Common myeloid progenitor, CD34-positive (primary cell): ENCODE results near the gene IPPK.
A peak's percentile ranks its signal among the peaks of the same experiment; 100 is the strongest.
"Not testable (repeated sequence)": the region's sequence is repeated elsewhere in the genome, so short reads cannot be mapped to it uniquely, and the experiment has no call there.

ENCODE experiments used
- CTCF ChIA-PET: fragments of 350-600 bp; sonication (Branson Sonifier 250); formaldehyde crosslinking; loops from one replicate; lab custom pipeline; 2021; ENCODE audit warnings: antibody characterized with exemption; lab: Charles Lee
- POLR2A ChIA-PET: fragments of 350-600 bp; sonication (Branson Sonifier 250); formaldehyde crosslinking; loops from one replicate; lab custom pipeline; 2021; ENCODE audit warnings: antibody characterized with exemption; lab: Charles Lee
- DNase-seq, 3 donors: peaks; one replicate each; pipeline versions ENCODE4 v3.0.0 to v3.0.0-alpha.2; 2013
- H3K27ac ChIP-seq, 2 experiments: 1 replicate in 1 of 2; 2 replicates in 1 of 2; pipeline ENCODE4 v1.7.0; 2013; ENCODE audit warnings: inconsistent platforms in 2 of 2, low read length in 2 of 2, mild to moderate bottlenecking in 2 of 2, low read depth in 1 of 2, moderate library complexity in 1 of 2; ENCODE audit not compliant: severe bottlenecking in 2 of 2, insufficient read depth in 1 of 2, poor library complexity in 1 of 2
- H3K27me3 ChIP-seq, 5 experiments: replicated peaks in 2 of 5; 1 replicate in 3 of 5; 2 replicates in 2 of 5; pipeline versions ENCODE4 v1.6.1 to v1.7.0; 2013; ENCODE audit warnings: low read length in 4 of 5, mild to moderate bottlenecking in 2 of 5, moderate library complexity in 2 of 5, inconsistent platforms in 1 of 5; ENCODE audit not compliant: insufficient read depth in 5 of 5, control insufficient read depth in 4 of 5
- H3K36me3 ChIP-seq, 4 experiments: 1 replicate in 2 of 4; 2 replicates in 2 of 4; pipeline versions ENCODE4 v1.6.1 to v1.7.0; 2013; ENCODE audit warnings: low read length in 3 of 4, control low read depth in 1 of 4, mild to moderate bottlenecking in 1 of 4; ENCODE audit not compliant: control insufficient read depth in 4 of 4, insufficient read depth in 4 of 4
- H3K4me1 ChIP-seq, 4 experiments: 1 replicate in 3 of 4; 2 replicates in 1 of 4; pipeline versions ENCODE4 v1.6.1 to v1.7.1; 2013; ENCODE audit warnings: low read length in 3 of 4, mild to moderate bottlenecking in 3 of 4, control low read depth in 1 of 4, inconsistent platforms in 1 of 4, moderate library complexity in 1 of 4; ENCODE audit not compliant: control insufficient read depth in 4 of 4, insufficient read depth in 4 of 4; ENCODE audit errors: control extremely low read depth in 1 of 4
- H3K4me3 ChIP-seq, 7 experiments: 1 replicate in 4 of 7; 2 replicates in 3 of 7; pipeline versions ENCODE4 v1.5.1 to v1.7.0; 2013; ENCODE audit warnings: mild to moderate bottlenecking in 7 of 7, low read length in 6 of 7, moderate library complexity in 6 of 7, inconsistent platforms in 2 of 7, low read depth in 2 of 7, control low read depth in 1 of 7; ENCODE audit not compliant: insufficient read depth in 4 of 7, control insufficient read depth in 1 of 7; ENCODE audit errors: extremely low read depth in 1 of 7
- H3K9me3 ChIP-seq, 5 experiments: 1 replicate in 4 of 5; 2 replicates in 1 of 5; pipeline versions ENCODE4 v1.6.1 to v1.7.1; 2013; ENCODE audit warnings: low read length in 4 of 5, mild to moderate bottlenecking in 2 of 5, inconsistent platforms in 1 of 5, low read depth in 1 of 5, moderate library complexity in 1 of 5; ENCODE audit not compliant: control insufficient read depth in 4 of 5, insufficient read depth in 2 of 5; ENCODE audit errors: control extremely low read depth in 1 of 5
- WGBS: methylation state at CpG from one replicate; pipeline ENCODE4 v1.1.5; 2013; ENCODE audit not compliant: insufficient coverage; 5-methylcytosine and 5-hydroxymethylcytosine counted together

The IPPK gene

GRCh38 chr9:92592946-92593861 lies 76.7 kb downstream of the IPPK start:
- Histone ChIP-seq H3K4me1 (peaks cover 4 to 27% (median 19%) of the 10 kb centered on the region in 4 experiments), H3K9me3 (no peaks in the 10 kb centered on the region), H3K27me3 (no peaks in the 10 kb centered on the region), H3K27ac (no peak overlapping the region), H3K36me3 (no peaks in the 10 kb centered on the region), H3K4me3 (no peak overlapping the region)
- WGBS = 90% methylated on average over 1 of the region's 7 CpGs
- ChIA-PET POLR2A (no interaction called here), CTCF (interaction anchor here (1.1 to 1.5 kb wide), 2 partner anchors 9 to 41 kb away, joined by 3 to 4 read pairs; no protein-coding TSS in a partner anchor)
- peak in 2 of 3 donors; percentile 59 to 74 for DNase-seq

GRCh38 chr9:92592537-92592936 lies 77.4 kb downstream of the IPPK start:
- Histone ChIP-seq H3K9me3 (no peaks in the 10 kb centered on the region), H3K27ac (no peak overlapping the region), H3K4me3 (no peak overlapping the region), H3K27me3 (no peaks in the 10 kb centered on the region), H3K4me1 (peaks cover 4 to 27% (median 19%) of the 10 kb centered on the region in 4 experiments), H3K36me3 (no peaks in the 10 kb centered on the region)
- DNase-seq = no peak
- WGBS = 100% methylated on average over 1 of the region's 1 CpG
- ChIA-PET POLR2A (no interaction called here), CTCF (interaction anchor here (1.5 kb wide), 1 partner anchor 42 kb away, joined by 3 read pairs; no protein-coding TSS in a partner anchor)

GRCh38 chr9:92590377-92590776 lies 79.6 kb downstream of the IPPK start:
- H3K4me1 ChIP-seq = peaks cover 4 to 23% (median 17%) of the 10 kb centered on the region in 4 experiments
- H3K27ac ChIP-seq = no peak overlapping the region
- H3K4me3 ChIP-seq = peak overlapping the region in 4 of 7 experiments; percentile 7 to 28 (median 12)
- WGBS = no CpG with 5 or more reads among the region's 3 CpGs
- peak in 2 of 3 donors; percentile 27 to 48 for DNase-seq
- ChIA-PET POLR2A (interaction anchor here (1.2 kb wide), 1 partner anchor 11 kb away, joined by 3 read pairs; no protein-coding TSS in a partner anchor), CTCF (interaction anchor here (1.3 to 1.5 kb wide), 2 partner anchors 10 to 85 kb away, joined by 3 to 5 read pairs; no protein-coding TSS in a partner anchor)
- peaks cover 0 to 6% (median 4%) of the 10 kb centered on the region in 5 experiments for H3K9me3 ChIP-seq
- no peaks in the 10 kb centered on the region for H3K27me3 ChIP-seq
- no peaks in the 10 kb centered on the region for H3K36me3 ChIP-seq

GRCh38 chr9:92589923-92590322 lies 80.0 kb downstream of the IPPK start:
- Histone ChIP-seq H3K4me1 (peaks cover 4 to 23% (median 17%) of the 10 kb centered on the region in 4 experiments), H3K9me3 (peaks cover 0 to 6% (median 5%) of the 10 kb centered on the region in 5 experiments), H3K4me3 (peak overlapping the region in 1 of 7 experiments; percentile 28), H3K27ac (no peak overlapping the region), H3K27me3 (no peaks in the 10 kb centered on the region), H3K36me3 (no peaks in the 10 kb centered on the region)
- WGBS = no CpG with 5 or more reads among the region's 1 CpG
- DNase-seq = peak in 1 of 3 donors; percentile 7
- ChIA-PET POLR2A (interaction anchor here (1.2 kb wide), 1 partner anchor 11 kb away, joined by 3 read pairs; no protein-coding TSS in a partner anchor), CTCF (interaction anchor here (1.3 to 1.5 kb wide), 2 partner anchors 11 to 85 kb away, joined by 3 to 5 read pairs; no protein-coding TSS in a partner anchor)

- H3K27ac ChIP-seq = no peak overlapping the region
- CTCF ChIA-PET = no interaction called here
- POLR2A ChIA-PET = no interaction called here
- H3K36me3 ChIP-seq = no peaks in the 10 kb centered on the region
- DNase-seq = no peak
- no peak overlapping the region for H3K4me3 ChIP-seq
- peaks cover 0 to 5% (median 3%) of the 10 kb centered on the region in 5 experiments for H3K9me3 ChIP-seq
- no peaks in the 10 kb centered on the region for H3K27me3 ChIP-seq
- H3K4me1 ChIP-seq = no peaks in the 10 kb centered on the region
- no CpG with 5 or more reads among the region's 1 CpG for WGBS
These were observed 93.8 kb downstream of the IPPK start for GRCh38 chr9:92576175-92576574.

- CTCF ChIA-PET, DNase-seq, H3K4me3 ChIP-seq, POLR2A ChIA-PET, H3K27me3 ChIP-seq, H3K36me3 ChIP-seq, H3K27ac ChIP-seq, H3K9me3 ChIP-seq, H3K4me1 ChIP-seq: not testable (repeated sequence)
- WGBS = 99% methylated on average over 10 of the region's 14 CpGs
These were observed 96.3 kb downstream of the IPPK start for GRCh38 chr9:92573612-92574011.

- H3K27me3 ChIP-seq, H3K9me3 ChIP-seq, H3K4me1 ChIP-seq, H3K36me3 ChIP-seq, POLR2A ChIA-PET, H3K4me3 ChIP-seq, CTCF ChIA-PET, H3K27ac ChIP-seq, DNase-seq: not testable (repeated sequence)
- no CpG with 5 or more reads among the region's 2 CpGs for WGBS
These were observed 98.1 kb downstream of the IPPK start for GRCh38 chr9:92571871-92572270.
